ENCODE measurements around the gene ZNF385D.

The ZNF385D gene

GRCh38 chr3:21778715-21779114 lies 27.7 kb upstream of the ZNF385D start:
- H3K4me3 Mint-ChIP-seq = no peak overlapping the region
- no peak overlapping the region for H3K27ac Mint-ChIP-seq
- no peaks in the 10 kb centered on the region for H3K27me3 Mint-ChIP-seq
- DNase-seq (no peak), ATAC-seq (replicated peaks) (no peak)
- H3K9me3 Mint-ChIP-seq = peaks cover 0 to 4% of the 10 kb centered on the region in 2 donors
- H3K36me3 Mint-ChIP-seq = no peaks in the 10 kb centered on the region
- H3K4me1 Mint-ChIP-seq = no peaks in the 10 kb centered on the region

GRCh38 chr3:21777821-21778220 lies 26.8 kb upstream of the ZNF385D start:
- Mint-ChIP-seq H3K9me3 (peaks cover 0 to 4% of the 10 kb centered on the region in 2 donors), H3K4me3 (no peak overlapping the region), H3K27ac (no peak overlapping the region), H3K27me3 (no peaks in the 10 kb centered on the region), H3K36me3 (no peaks in the 10 kb centered on the region), H3K4me1 (no peaks in the 10 kb centered on the region)
- DNase-seq (no peak), ATAC-seq (replicated peaks) (no peak)

- Mint-ChIP-seq H3K9me3 (peaks cover 4 to 5% of the 10 kb centered on the region in 2 donors), H3K36me3 (no peaks in the 10 kb centered on the region), H3K27me3 (no peaks in the 10 kb centered on the region), H3K4me1 (no peaks in the 10 kb centered on the region), H3K4me3 (no peak overlapping the region), H3K27ac (no peak overlapping the region)
- ATAC-seq (replicated peaks) = no peak
- no peak for DNase-seq
Observed at GRCh38 chr3:21766002-21766401, 15.0 kb upstream of the ZNF385D start.

- no peaks in the 10 kb centered on the region for H3K27me3 Mint-ChIP-seq
- no peaks in the 10 kb centered on the region for H3K36me3 Mint-ChIP-seq
- H3K4me1 Mint-ChIP-seq = no peaks in the 10 kb centered on the region
- no peak overlapping the region for H3K27ac Mint-ChIP-seq
- no peak for ATAC-seq (replicated peaks)
- H3K4me3 Mint-ChIP-seq = no peak overlapping the region
- no peak for DNase-seq
- H3K9me3 Mint-ChIP-seq = peaks cover 0 to 3% of the 10 kb centered on the region in 2 donors
Observed at GRCh38 chr3:21755896-21756295, 4.9 kb upstream of the ZNF385D start.

GRCh38 chr3:21754839-21755238 lies 3.8 kb upstream of the ZNF385D start:
- H3K9me3 Mint-ChIP-seq = peaks cover 0 to 3% of the 10 kb centered on the region in 2 donors
- no peak overlapping the region for H3K27ac Mint-ChIP-seq
- H3K27me3 Mint-ChIP-seq = peaks cover 0 to 10% of the 10 kb centered on the region in 2 donors
- ATAC-seq (replicated peaks) (no peak), DNase-seq (no peak)
- H3K36me3 Mint-ChIP-seq = no peaks in the 10 kb centered on the region
- no peaks in the 10 kb centered on the region for H3K4me1 Mint-ChIP-seq
- no peak overlapping the region for H3K4me3 Mint-ChIP-seq

GRCh38 chr3:21752749-21753347 lies 1.8 kb upstream of the ZNF385D start:
- H3K36me3 Mint-ChIP-seq = no peaks in the 10 kb centered on the region
- H3K27me3 Mint-ChIP-seq = peaks cover 0 to 15% of the 10 kb centered on the region in 2 donors
- DNase-seq (no peak), ATAC-seq (replicated peaks) (no peak)
- H3K4me3 Mint-ChIP-seq = no peak overlapping the region
- peaks cover 0 to 2% of the 10 kb centered on the region in 2 donors for H3K9me3 Mint-ChIP-seq
- no peak overlapping the region for H3K27ac Mint-ChIP-seq
- no peaks in the 10 kb centered on the region for H3K4me1 Mint-ChIP-seq

- DNase-seq (no peak), ATAC-seq (replicated peaks) (no peak)
- Mint-ChIP-seq H3K9me3 (peaks cover 0 to 1% of the 10 kb centered on the region in 2 donors), H3K36me3 (no peaks in the 10 kb centered on the region), H3K27me3 (peaks cover 0 to 15% of the 10 kb centered on the region in 2 donors), H3K4me1 (no peaks in the 10 kb centered on the region), H3K27ac (no peak overlapping the region), H3K4me3 (no peak overlapping the region)
Observed at GRCh38 chr3:21751886-21752285, 876 bp upstream of the ZNF385D start.

- H3K27ac Mint-ChIP-seq = no peak overlapping the region
- no peak overlapping the region for H3K4me3 Mint-ChIP-seq
- no peaks in the 10 kb centered on the region for H3K4me1 Mint-ChIP-seq
- ATAC-seq (replicated peaks) (no peak), DNase-seq (no peak)
- no peaks in the 10 kb centered on the region for H3K36me3 Mint-ChIP-seq
- H3K9me3 Mint-ChIP-seq = no peaks in the 10 kb centered on the region
- peaks cover 0 to 15% of the 10 kb centered on the region in 2 donors for H3K27me3 Mint-ChIP-seq
Observed at GRCh38 chr3:21750080-21750696, 822 bp downstream of the ZNF385D start.

GRCh38 chr3:21747966-21748555 lies 2.9 kb downstream of the ZNF385D start:
- Mint-ChIP-seq H3K4me3 (no peak overlapping the region), H3K27ac (no peak overlapping the region), H3K36me3 (no peaks in the 10 kb centered on the region), H3K27me3 (peaks cover 0 to 15% of the 10 kb centered on the region in 2 donors), H3K9me3 (no peaks in the 10 kb centered on the region), H3K4me1 (no peaks in the 10 kb centered on the region)
- DNase-seq = no peak
- no peak for ATAC-seq (replicated peaks)

GRCh38 chr3:21747376-21747775 lies 3.6 kb downstream of the ZNF385D start:
- H3K36me3 Mint-ChIP-seq = no peaks in the 10 kb centered on the region
- no peaks in the 10 kb centered on the region for H3K4me1 Mint-ChIP-seq
- DNase-seq = no peak
- peaks cover 0 to 15% of the 10 kb centered on the region in 2 donors for H3K27me3 Mint-ChIP-seq
- H3K27ac Mint-ChIP-seq = no peak overlapping the region
- no peaks in the 10 kb centered on the region for H3K9me3 Mint-ChIP-seq
- no peak for ATAC-seq (replicated peaks)
- H3K4me3 Mint-ChIP-seq = no peak overlapping the region

GRCh38 chr3:21745966-21746365 lies 5.0 kb downstream of the ZNF385D start:
- Mint-ChIP-seq H3K36me3 (no peaks in the 10 kb centered on the region), H3K27me3 (peaks cover 0 to 15% of the 10 kb centered on the region in 2 donors), H3K4me1 (no peaks in the 10 kb centered on the region), H3K9me3 (no peaks in the 10 kb centered on the region), H3K4me3 (no peak overlapping the region), H3K27ac (no peak overlapping the region)
- DNase-seq (no peak), ATAC-seq (replicated peaks) (no peak)

GRCh38 chr3:21744793-21745192 lies 6.2 kb downstream of the ZNF385D start:
- ATAC-seq (replicated peaks) = no peak
- DNase-seq = no peak
- no peak overlapping the region for H3K4me3 Mint-ChIP-seq
- H3K4me1 Mint-ChIP-seq = no peaks in the 10 kb centered on the region
- H3K27me3 Mint-ChIP-seq = peaks cover 0 to 5% of the 10 kb centered on the region in 2 donors
- no peak overlapping the region for H3K27ac Mint-ChIP-seq
- no peaks in the 10 kb centered on the region for H3K9me3 Mint-ChIP-seq
- H3K36me3 Mint-ChIP-seq = no peaks in the 10 kb centered on the region

- no peaks in the 10 kb centered on the region for H3K4me1 Mint-ChIP-seq
- peaks cover 0 to 2% of the 10 kb centered on the region in 2 donors for H3K9me3 Mint-ChIP-seq
- ATAC-seq (replicated peaks) (peak in 1 of 2 donors; percentile 5), DNase-seq (no peak)
- no peaks in the 10 kb centered on the region for H3K27me3 Mint-ChIP-seq
- no peak overlapping the region for H3K27ac Mint-ChIP-seq
- H3K4me3 Mint-ChIP-seq = no peak overlapping the region
- no peaks in the 10 kb centered on the region for H3K36me3 Mint-ChIP-seq
Observed at GRCh38 chr3:21738935-21739702, 11.9 kb downstream of the ZNF385D start.

- Mint-ChIP-seq H3K4me1 (no peaks in the 10 kb centered on the region), H3K4me3 (no peak overlapping the region)
Observed at GRCh38 chr3:21738283-21738682, 12.7 kb downstream of the ZNF385D start.

More at GRCh38 chr3:21738283-21738682, 12.7 kb downstream of the ZNF385D start:
- Mint-ChIP-seq H3K27me3 (no peaks in the 10 kb centered on the region), H3K27ac (no peak overlapping the region), H3K36me3 (no peaks in the 10 kb centered on the region), H3K9me3 (peaks cover 0 to 2% of the 10 kb centered on the region in 2 donors)
- ATAC-seq (replicated peaks) (no peak), DNase-seq (no peak)
